ENCODE data around the gene DHPS. TPM values are rescaled to one million over a fixed set of nuclear protein-coding genes. Genes with fewer than 3 reads are reported as not detected.
"Not testable (repeated sequence)": the region's sequence is repeated elsewhere in the genome, so short reads cannot be mapped to it uniquely, and the experiment has no call there.

Gene DHPS
- total RNA-seq, 1 donor from 2014 or later = 92.9 TPM

GRCh38 chr19:12648088-12648487 lies 33.6 kb downstream of the DHPS start:
- DNase-seq (ENCODE audit: low spot score in 2 of 2) (peak; percentile 28 to 52), FAIRE-seq (no peak)

GRCh38 chr19:12647490-12648071 lies 34.1 kb downstream of the DHPS start:
- FAIRE-seq (no peak), DNase-seq (ENCODE audit: low spot score in 2 of 2) (peak; percentile 26 to 69)

DNA sequence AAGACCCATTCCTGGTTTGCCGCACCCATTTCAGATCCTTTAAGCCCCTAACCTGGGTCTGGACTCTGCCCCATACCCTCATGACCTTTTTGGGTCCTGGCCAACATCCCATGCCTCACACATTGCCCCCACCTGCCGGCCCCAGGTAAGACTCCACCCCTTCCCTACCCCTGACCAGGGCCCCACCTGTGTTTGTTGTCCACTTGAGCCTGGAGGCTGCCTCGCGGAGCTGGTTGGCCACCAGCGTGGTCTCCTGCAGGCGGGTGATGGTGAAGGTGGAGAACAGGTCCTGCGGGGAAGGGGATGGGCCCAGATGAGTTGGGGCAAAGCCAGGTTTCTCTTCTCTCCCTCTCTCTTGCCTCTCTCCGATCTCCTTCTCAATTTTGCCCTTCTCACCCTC lies 34.6 kb downstream of the DHPS start:
- FAIRE-seq (no peak), DNase-seq (ENCODE audit: low spot score in 2 of 2) (peak in 1 of 2 donors; percentile 12)

- DNase-seq (ENCODE audit: low spot score in 2 of 2) (peak; percentile 11 to 16), FAIRE-seq (no peak)
These were observed 35.1 kb downstream of the DHPS start for GRCh38 chr19:12646551-12646950.

GRCh38 chr19:12643716-12644115 lies 38.0 kb downstream of the DHPS start:
- FAIRE-seq; DNase-seq (ENCODE audit: low spot score in 2 of 2): not testable (repeated sequence)

DNA sequence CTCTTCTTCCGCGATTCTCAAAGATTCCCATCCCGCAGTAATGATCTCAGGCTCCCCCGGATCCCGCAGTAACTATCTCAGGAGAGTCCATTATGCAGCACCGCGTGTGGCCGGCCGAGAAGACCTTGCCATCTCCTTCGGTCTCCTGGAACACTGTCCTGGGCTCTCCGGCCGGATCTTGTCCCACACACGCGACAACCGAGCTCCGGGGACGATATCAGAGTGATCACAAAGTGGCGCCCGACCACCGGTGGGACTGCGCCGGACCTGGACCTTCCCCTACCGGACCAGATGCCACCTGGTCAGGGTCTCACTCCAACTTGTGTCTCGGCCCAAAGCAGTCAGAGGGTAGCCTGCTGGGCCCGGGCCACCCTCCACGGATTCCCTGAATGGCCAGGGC lies 39.2 kb downstream of the DHPS start:
- DNase-seq (ENCODE audit: low spot score in 2 of 2) (no peak), FAIRE-seq (no peak)

GRCh38 chr19:12641456-12641855 lies 40.2 kb downstream of the DHPS start:
- DNase-seq (ENCODE audit: low spot score in 2 of 2) = no peak
- no peak for FAIRE-seq

- no peak for FAIRE-seq
- peak; percentile 71 to 93 for DNase-seq (ENCODE audit: low spot score in 2 of 2)
These were observed 41.6 kb downstream of the DHPS start for GRCh38 chr19:12639901-12640613.

- FAIRE-seq (no peak), DNase-seq (ENCODE audit: low spot score in 2 of 2) (no peak)
These were observed 43.0 kb downstream of the DHPS start for GRCh38 chr19:12638611-12639182.

GRCh38 chr19:12636631-12637030 lies 45.0 kb downstream of the DHPS start:
- FAIRE-seq = no peak

DNA sequence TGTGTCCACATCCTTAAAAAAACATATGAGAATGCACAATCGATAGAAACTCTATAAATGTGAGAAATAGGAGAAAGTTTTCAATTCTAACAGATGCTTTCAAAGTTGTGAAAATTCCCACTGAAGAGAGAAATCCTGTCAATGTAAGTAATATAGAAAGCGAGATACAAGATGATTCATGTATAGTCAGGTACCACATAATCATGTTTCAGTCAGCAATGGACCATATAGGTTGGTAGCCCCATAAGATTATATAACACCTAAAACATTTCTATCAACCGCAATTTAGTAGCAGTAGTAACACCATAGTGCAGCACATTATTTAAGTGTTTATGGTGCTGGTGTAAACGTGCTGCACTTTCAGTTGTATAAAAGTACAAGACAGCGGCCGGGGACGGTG lies 52.5 kb downstream of the DHPS start:
- FAIRE-seq = no peak
- no peak for DNase-seq (ENCODE audit: low spot score in 2 of 2)

More at GRCh38 chr19:12636631-12637030, 45.0 kb downstream of the DHPS start:
- DNase-seq (ENCODE audit: low spot score in 2 of 2) = no peak

DNA sequence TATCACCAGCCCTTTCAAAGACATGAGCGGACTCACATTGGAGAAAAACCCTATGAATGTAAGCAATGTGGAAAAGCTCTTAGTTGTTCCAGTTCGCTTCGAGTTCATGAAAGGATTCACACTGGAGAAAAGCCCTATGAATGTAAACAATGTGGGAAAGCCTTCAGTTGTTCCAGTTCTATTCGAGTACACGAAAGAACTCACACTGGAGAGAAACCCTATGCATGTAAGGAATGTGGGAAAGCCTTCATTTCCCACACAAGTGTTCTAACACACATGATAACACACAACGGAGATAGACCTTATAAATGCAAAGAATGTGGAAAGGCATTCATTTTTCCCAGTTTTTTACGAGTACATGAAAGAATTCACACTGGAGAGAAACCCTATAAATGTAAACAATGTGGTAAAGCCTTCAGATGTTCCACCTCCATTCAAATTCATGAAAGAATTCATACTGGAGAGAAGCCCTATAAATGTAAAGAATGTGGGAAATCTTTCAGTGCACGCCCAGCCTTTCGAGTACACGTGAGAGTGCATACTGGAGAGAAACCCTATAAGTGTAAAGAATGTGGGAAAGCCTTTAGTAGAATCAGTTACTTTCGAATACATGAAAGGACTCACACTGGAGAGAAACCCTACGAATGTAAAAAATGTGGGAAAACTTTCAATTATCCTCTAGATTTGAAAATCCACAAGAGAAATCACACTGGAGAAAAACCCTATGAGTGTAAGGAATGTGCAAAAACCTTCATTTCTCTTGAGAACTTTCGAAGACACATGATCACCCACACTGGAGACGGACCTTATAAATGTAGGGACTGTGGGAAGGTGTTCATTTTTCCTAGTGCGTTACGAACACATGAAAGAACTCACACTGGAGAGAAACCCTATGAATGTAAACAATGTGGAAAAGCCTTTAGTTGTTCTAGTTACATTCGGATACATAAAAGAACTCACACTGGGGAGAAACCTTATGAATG lies 53.3 kb downstream of the DHPS start:
- DNase-seq (ENCODE audit: low spot score in 2 of 2) (no peak), FAIRE-seq (no peak)

DNA sequence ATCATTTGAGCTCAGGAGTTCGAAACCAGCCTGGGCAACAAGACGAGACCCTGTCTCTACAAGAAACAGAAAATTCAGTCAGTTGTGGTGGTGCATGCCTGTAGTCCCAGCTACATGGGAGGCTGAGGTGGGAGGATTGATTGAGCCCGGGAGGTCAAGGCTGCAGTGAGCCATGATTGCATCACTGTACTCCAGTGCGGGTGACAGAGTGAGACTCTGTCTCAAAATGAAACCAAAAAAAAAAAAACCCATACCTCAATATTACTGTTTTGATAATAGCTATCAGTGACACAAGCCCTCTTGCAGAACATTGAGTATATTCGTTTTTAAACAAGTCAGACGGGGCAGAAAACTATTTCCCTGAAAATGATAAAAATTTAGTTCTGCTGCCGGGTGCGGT lies 54.7 kb downstream of the DHPS start:
- no peak for FAIRE-seq
- DNase-seq (ENCODE audit: low spot score in 2 of 2) = no peak

Small RNAs within 50 kb of the gene (small RNA-seq; reads per million reads assigned to genes)
- gene SNORD41 = 13.3 reads per million, percentile 96 among the genes with 10 or more reads in this experiment

Other genes starting within 250 kb of the DHPS start
- 14.3 TPM for gene ZNF443, start 240.9 kb downstream of the DHPS start, total RNA-seq
- gene ZNF709, start 197.1 kb downstream of the DHPS start, total RNA-seq = 37.5 TPM
- 32.6 TPM for gene ZNF564, start 130.4 kb downstream of the DHPS start, total RNA-seq
- 9.4 TPM for gene ZNF490, start 71.1 kb downstream of the DHPS start, total RNA-seq
- gene ZNF791, start 71.0 kb downstream of the DHPS start, total RNA-seq = 25.3 TPM
- 10.6 TPM for gene MAN2B1, start 15.1 kb downstream of the DHPS start, total RNA-seq
- 9.0 TPM for gene WDR83, start 15.1 kb downstream of the DHPS start, total RNA-seq
- gene GNG14, start 6.1 kb upstream of the DHPS start, total RNA-seq = not detected
- gene FBXW9, start 14.8 kb upstream of the DHPS start, total RNA-seq = 6.5 TPM
- 68.5 TPM for gene TNPO2, start 42.1 kb upstream of the DHPS start, total RNA-seq
- gene TRIR, start 52.8 kb upstream of the DHPS start, total RNA-seq = 216 TPM
- 85.2 TPM for gene GET3, start 55.6 kb upstream of the DHPS start, total RNA-seq
- not detected for gene BEST2, start 69.9 kb upstream of the DHPS start, total RNA-seq
- 14.3 TPM for gene HOOK2, start 93.7 kb upstream of the DHPS start, total RNA-seq
- gene JUNB, start 109.6 kb upstream of the DHPS start, total RNA-seq = 16.3 TPM
- 208 TPM for gene PRDX2, start 119.9 kb upstream of the DHPS start, total RNA-seq
- gene THSD8, start 120.2 kb upstream of the DHPS start, total RNA-seq = 0.82 TPM
- gene RNASEH2A, start 124.7 kb upstream of the DHPS start, total RNA-seq = 15.9 TPM
- gene RTBDN, start 152.7 kb upstream of the DHPS start, total RNA-seq = 1.6 TPM
- 47.3 TPM for gene MAST1, start 156.6 kb upstream of the DHPS start, total RNA-seq
- 3.3 TPM for gene DNASE2, start 199.6 kb upstream of the DHPS start, total RNA-seq
- gene KLF1, start 205.3 kb upstream of the DHPS start, total RNA-seq = 0.41 TPM
- 17.9 TPM for gene GCDH, start 209.3 kb upstream of the DHPS start, total RNA-seq
- 0.82 TPM for gene SYCE2, start 237.4 kb upstream of the DHPS start, total RNA-seq